ENCODE measurements around the gene FRMPD4.

- TF ChIP-seq SMAD1 (IDR thresholded peaks at IDR 0.05; ENCODE audit: low read depth, partially characterized antibody) (no peak), RBBP5 (conservative IDR thresholded peaks at IDR 0.05) (no peak), POLR2AphosphoS5 (IDR thresholded peaks at IDR 0.05; ENCODE audit: low read length) (no peak), SP1 (IDR thresholded peaks at IDR 0.05; ENCODE audit: low read depth, low read length) (no peak), MTA3 (IDR thresholded peaks at IDR 0.05; ENCODE audit: borderline replicate concordance, low read length) (no peak)
- TF ChIP-seq, protein P1, sequence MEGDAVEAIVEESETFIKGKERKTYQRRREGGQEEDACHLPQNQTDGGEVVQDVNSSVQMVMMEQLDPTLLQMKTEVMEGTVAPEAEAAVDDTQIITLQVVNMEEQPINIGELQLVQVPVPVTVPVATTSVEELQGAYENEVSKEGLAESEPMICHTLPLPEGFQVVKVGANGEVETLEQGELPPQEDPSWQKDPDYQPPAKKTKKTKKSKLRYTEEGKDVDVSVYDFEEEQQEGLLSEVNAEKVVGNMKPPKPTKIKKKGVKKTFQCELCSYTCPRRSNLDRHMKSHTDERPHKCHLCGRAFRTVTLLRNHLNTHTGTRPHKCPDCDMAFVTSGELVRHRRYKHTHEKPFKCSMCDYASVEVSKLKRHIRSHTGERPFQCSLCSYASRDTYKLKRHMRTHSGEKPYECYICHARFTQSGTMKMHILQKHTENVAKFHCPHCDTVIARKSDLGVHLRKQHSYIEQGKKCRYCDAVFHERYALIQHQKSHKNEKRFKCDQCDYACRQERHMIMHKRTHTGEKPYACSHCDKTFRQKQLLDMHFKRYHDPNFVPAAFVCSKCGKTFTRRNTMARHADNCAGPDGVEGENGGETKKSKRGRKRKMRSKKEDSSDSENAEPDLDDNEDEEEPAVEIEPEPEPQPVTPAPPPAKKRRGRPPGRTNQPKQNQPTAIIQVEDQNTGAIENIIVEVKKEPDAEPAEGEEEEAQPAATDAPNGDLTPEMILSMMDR (IDR thresholded peaks at IDR 0.05 in 2 of 3, conservative IDR thresholded peaks at IDR 0.05 in 1 of 3; ENCODE audit: control insufficient read depth in 2 of 3, extremely low read depth in 1 of 3, insufficient read depth in 1 of 3, low read depth in 3 of 3, low read length in 3 of 3): no peak
Observed at GRCh38 chrX:12137951-12138360, 317 bp upstream of the FRMPD4 start.

Data from GM12878 (cell line).